HCT116 (cell line): ENCODE results near the gene GRIK1.

ENCODE experiments used
- CEBPB ChIP-seq: IDR thresholded peaks from 2 replicates; pipeline ENCODE4 v1.6.1; 2012; ENCODE audit warnings: low read depth
- EZH2 ChIP-seq: fragments of 200-600 bp; sonication (generic); IDR thresholded peaks from 2 replicates; pipeline ENCODE4 v1.6.1; 2017; ENCODE audit warnings: antibody characterized with exemption, mixed run types
- EZH2phosphoT487 ChIP-seq: fragments of 200-600 bp; IDR thresholded peaks from 2 replicates; pipeline ENCODE4 v1.6.1; 2018; ENCODE audit warnings: antibody characterized with exemption, borderline replicate concordance
- FOSL1 ChIP-seq: IDR thresholded peaks from 2 replicates; pipeline ENCODE4 v1.6.1; 2012; ENCODE audit warnings: low read depth
- POLR2A ChIP-seq: IDR thresholded peaks from 2 replicates; pipeline ENCODE4 v1.7.0; 2011; ENCODE audit warnings: borderline replicate concordance; ENCODE audit not compliant: insufficient read depth, insufficient read length; ENCODE audit errors: extremely low read depth
- POLR2AphosphoS5 ChIP-seq: IDR thresholded peaks from 2 replicates; pipeline ENCODE4 v1.6.1; 2011; ENCODE audit warnings: mild to moderate bottlenecking, low read depth, low read length, moderate library complexity
- TCF7L2 ChIP-seq: IDR thresholded peaks from 2 replicates; pipeline ENCODE4 v1.7.0; 2011; ENCODE audit warnings: borderline replicate concordance, inconsistent platforms; ENCODE audit not compliant: insufficient read depth, insufficient read length; ENCODE audit errors: extremely low read depth
- TF ChIP-seq, protein P1 (sequence below), 3 experiments: fragments of 200-600 bp in 1 of 3; sonication (generic) in 1 of 3; IDR thresholded peaks in 2 of 3; conservative IDR thresholded peaks in 1 of 3; 2 replicates each; pipeline ENCODE4 v1.5.1; 2012 to 2017; ENCODE audit warnings: low read depth in 2 of 3, low read length in 2 of 3, antibody characterized with exemption in 1 of 3, borderline replicate concordance in 1 of 3, control low read depth in 1 of 3, mild to moderate bottlenecking in 1 of 3, mixed read lengths in 1 of 3, mixed run types in 1 of 3, moderate library complexity in 1 of 3; ENCODE audit not compliant: insufficient read depth in 1 of 3

DNA sequence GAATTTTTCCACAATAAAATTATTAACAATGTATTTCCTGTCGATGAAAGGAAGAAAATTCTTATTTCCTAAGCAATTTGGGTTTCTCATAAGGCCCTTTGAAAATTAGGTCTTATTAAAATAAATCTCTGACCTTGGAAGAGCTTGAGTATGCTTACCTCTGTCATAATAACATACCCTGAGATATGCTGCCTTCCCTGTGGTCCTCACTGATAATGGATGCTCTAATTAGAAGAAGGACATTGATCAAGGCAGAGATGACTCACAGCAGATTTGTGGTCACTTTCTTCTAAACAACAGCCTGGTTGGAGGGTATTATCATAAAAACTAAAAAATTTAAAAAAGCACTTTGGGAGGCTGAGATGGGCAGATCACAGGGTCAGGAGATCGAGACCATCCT lies 217.8 kb downstream of the GRIK1 start:
- TF ChIP-seq EZH2phosphoT487 (no peak), FOSL1 (no peak), POLR2AphosphoS5 (no peak), CEBPB (no peak), POLR2A (no peak), TCF7L2 (no peak), EZH2 (no peak)
- TF ChIP-seq, protein P1, sequence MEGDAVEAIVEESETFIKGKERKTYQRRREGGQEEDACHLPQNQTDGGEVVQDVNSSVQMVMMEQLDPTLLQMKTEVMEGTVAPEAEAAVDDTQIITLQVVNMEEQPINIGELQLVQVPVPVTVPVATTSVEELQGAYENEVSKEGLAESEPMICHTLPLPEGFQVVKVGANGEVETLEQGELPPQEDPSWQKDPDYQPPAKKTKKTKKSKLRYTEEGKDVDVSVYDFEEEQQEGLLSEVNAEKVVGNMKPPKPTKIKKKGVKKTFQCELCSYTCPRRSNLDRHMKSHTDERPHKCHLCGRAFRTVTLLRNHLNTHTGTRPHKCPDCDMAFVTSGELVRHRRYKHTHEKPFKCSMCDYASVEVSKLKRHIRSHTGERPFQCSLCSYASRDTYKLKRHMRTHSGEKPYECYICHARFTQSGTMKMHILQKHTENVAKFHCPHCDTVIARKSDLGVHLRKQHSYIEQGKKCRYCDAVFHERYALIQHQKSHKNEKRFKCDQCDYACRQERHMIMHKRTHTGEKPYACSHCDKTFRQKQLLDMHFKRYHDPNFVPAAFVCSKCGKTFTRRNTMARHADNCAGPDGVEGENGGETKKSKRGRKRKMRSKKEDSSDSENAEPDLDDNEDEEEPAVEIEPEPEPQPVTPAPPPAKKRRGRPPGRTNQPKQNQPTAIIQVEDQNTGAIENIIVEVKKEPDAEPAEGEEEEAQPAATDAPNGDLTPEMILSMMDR (IDR thresholded peaks at IDR 0.05 in 2 of 3, conservative IDR thresholded peaks at IDR 0.05 in 1 of 3; ENCODE audit: borderline replicate concordance in 1 of 3, insufficient read depth in 1 of 3, low read depth in 2 of 3, low read length in 2 of 3) = no peak
